OCI-LY3 (cell line): ENCODE data around the gene SERPINA4.

Experiments used
- H2AFZ ChIP-seq: fragments of 200-600, 300-600 bp; shearing (Covaris generic); 2 replicates; pipeline ENCODE4 v1.6.0; 2014; ENCODE audit warnings: antibody characterized with exemption, low read depth, low read length
- H3K27ac ChIP-seq: fragments of 200-600, 300-600 bp; sonication (generic); 2 replicates; pipeline ENCODE4 v1.5.1; 2014; ENCODE audit warnings: mild to moderate bottlenecking, low read length, moderate library complexity, mixed read lengths
- H3K27me3 ChIP-seq: fragments of 200-600, 300-600 bp; sonication (generic); 2 replicates; pipeline ENCODE4 v1.6.1; 2014; ENCODE audit warnings: low read depth, low read length, mixed read lengths
- H3K36me3 ChIP-seq: fragments of 200-600, 300-600 bp; sonication (generic); replicated peaks from 2 replicates; pipeline ENCODE3; 2014; ENCODE audit warnings: low read depth, low read length, mixed read lengths
- H3K4me1 ChIP-seq: fragments of 300-600, 200-600 bp; sonication (generic); 2 replicates; pipeline ENCODE4 v1.6.1; 2014; ENCODE audit warnings: low read length, mixed read lengths
- H3K4me2 ChIP-seq: fragments of 200-600, 300-600 bp; sonication (generic); 2 replicates; pipeline ENCODE4 v1.6.1; 2014; ENCODE audit warnings: low read length, mixed read lengths
- H3K4me3 ChIP-seq: fragments of 300-600, 200-600 bp; sonication (generic); 2 replicates; pipeline ENCODE4 v1.5.1; 2014; ENCODE audit warnings: antibody characterized with exemption, mild to moderate bottlenecking, low read length, moderate library complexity
- H3K79me2 ChIP-seq: fragments of 300-600, 200-600 bp; shearing (Covaris generic); 2 replicates; pipeline ENCODE4 v1.6.1; 2014; ENCODE audit warnings: mild to moderate bottlenecking, low read length, mixed read lengths
- H3K9ac ChIP-seq: fragments of 300-600, 200-600 bp; shearing (Covaris generic); 2 replicates; pipeline ENCODE4 v1.6.0; 2014; ENCODE audit warnings: mild to moderate bottlenecking, low read length, moderate library complexity
- H3K9me3 ChIP-seq: fragments of 200-600, 300-600 bp; shearing (Covaris generic); 2 replicates; pipeline ENCODE4 v1.6.1; 2014; ENCODE audit warnings: low read length, mixed read lengths; ENCODE audit not compliant: insufficient read depth
- H4K20me1 ChIP-seq: fragments of 200-600, 300-600 bp; sonication (generic); 2 replicates; pipeline ENCODE4 v1.6.1; 2016; ENCODE audit warnings: low read length, mixed read lengths; ENCODE audit not compliant: insufficient read depth
- CTCF ChIP-seq: fragments of 200-600, 300-600 bp; sonication (generic); IDR thresholded peaks from 2 replicates; pipeline ENCODE4 v1.5.1; 2014; ENCODE audit warnings: antibody characterized with exemption, low read length, low read depth
- EZH2phosphoT487 ChIP-seq: fragments of 200-600 bp; shearing (Covaris generic); IDR thresholded peaks from 2 replicates; pipeline ENCODE4 v1.6.1; 2018; ENCODE audit warnings: antibody characterized with exemption, mixed run types, low read depth

The SERPINA4 gene

DNA sequence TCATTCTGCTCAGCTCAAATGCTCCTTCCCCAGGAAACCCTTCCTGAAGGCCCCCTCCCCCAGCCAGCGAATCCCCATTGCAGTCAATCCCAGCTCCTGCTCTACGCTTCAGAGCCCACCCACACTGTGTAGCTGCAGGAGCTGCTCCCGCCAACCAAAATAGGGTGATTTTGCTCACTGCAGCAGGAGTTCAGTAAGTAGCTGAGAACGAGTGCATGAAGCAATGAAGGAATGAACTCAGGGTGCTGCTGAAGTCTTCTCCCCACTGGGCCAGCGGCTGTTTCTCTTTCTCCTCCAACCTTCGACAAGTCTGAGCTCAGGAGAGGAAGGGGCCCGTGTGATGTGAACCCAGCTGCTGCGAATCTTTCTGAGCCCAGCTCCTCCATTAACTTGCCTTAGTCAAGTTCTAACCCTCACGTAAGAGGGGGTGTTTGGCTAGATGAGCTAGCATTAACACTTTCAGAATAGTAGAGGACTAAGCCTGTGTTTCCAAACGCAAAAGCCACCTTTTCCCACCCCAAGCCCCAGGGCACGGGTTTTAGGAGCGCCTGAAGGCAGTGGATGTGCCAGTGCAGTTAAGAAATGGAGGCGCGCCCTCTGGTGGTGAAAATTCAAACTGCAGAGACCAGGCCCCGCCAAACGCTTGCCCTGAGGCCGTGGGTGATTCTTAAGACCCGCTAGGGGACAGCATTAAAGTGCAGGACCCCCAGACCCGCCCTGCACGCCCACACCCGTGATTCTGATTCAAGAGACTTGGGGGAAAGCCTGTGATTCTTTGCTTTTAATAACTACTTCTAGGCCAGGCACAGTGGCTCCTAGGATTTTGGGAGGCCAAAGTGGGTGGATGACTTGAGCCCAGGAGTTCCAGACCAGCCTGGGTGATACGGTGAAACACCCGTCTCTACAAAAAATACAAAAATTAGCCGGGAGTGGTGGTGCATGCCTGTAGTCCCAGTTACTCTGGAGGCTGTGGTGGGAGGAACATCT, 11.9 kb upstream of the SERPINA4 start:
- Histone ChIP-seq H3K4me1 (no peaks in the 10 kb centered on the region; the same call in 1 of the 2 replicates), H3K27me3 (peaks cover 8% of the 10 kb centered on the region; the same call in 1 of the 2 replicates), H3K9me3 (no peaks in the 10 kb centered on the region), H3K4me3 (no peak overlapping the region), H3K36me3 (no peaks in the 10 kb centered on the region), H3K79me2 (no peaks in the 10 kb centered on the region), H2AFZ (peak overlapping the region; percentile 32; the same call in 1 of the 2 replicates), H4K20me1 (no peaks in the 10 kb centered on the region), H3K9ac (no peak overlapping the region), H3K4me2 (peak overlapping the region; percentile 31), H3K27ac (no peak overlapping the region)
- TF ChIP-seq EZH2phosphoT487: no peak
- peak; percentile 91 for TF ChIP-seq CTCF

GRCh38 chr14:94550041-94550440, 11.2 kb upstream of the SERPINA4 start:
- H4K20me1 ChIP-seq: no peaks in the 10 kb centered on the region
- no peak overlapping the region for H2AFZ ChIP-seq
- no peaks in the 10 kb centered on the region for H3K9me3 ChIP-seq
- TF ChIP-seq CTCF (no peak), EZH2phosphoT487 (no peak)
- H3K9ac ChIP-seq: no peak overlapping the region
- H3K4me3 ChIP-seq: no peak overlapping the region
- no peaks in the 10 kb centered on the region for H3K79me2 ChIP-seq
- H3K27ac ChIP-seq: no peak overlapping the region
- no peaks in the 10 kb centered on the region for H3K36me3 ChIP-seq
- peaks cover 8% of the 10 kb centered on the region; the same call in 1 of the 2 replicates for H3K27me3 ChIP-seq
- no peaks in the 10 kb centered on the region; the same call in 1 of the 2 replicates for H3K4me1 ChIP-seq
- no peak overlapping the region for H3K4me2 ChIP-seq

- H2AFZ ChIP-seq: no peak overlapping the region
- H3K4me3 ChIP-seq: no peak overlapping the region
- H3K27me3 ChIP-seq: peaks cover 8% of the 10 kb centered on the region; the same call in 1 of the 2 replicates
- H3K9me3 ChIP-seq: no peaks in the 10 kb centered on the region
- no peak for TF ChIP-seq CTCF
- no peak for TF ChIP-seq EZH2phosphoT487
- H3K27ac ChIP-seq: no peak overlapping the region
- H3K36me3 ChIP-seq: no peaks in the 10 kb centered on the region
- H3K79me2 ChIP-seq: no peaks in the 10 kb centered on the region
- H3K4me1 ChIP-seq: no peaks in the 10 kb centered on the region
- no peak overlapping the region for H3K9ac ChIP-seq
- H4K20me1 ChIP-seq: no peaks in the 10 kb centered on the region
- no peak overlapping the region for H3K4me2 ChIP-seq
These were observed 5.3 kb upstream of the SERPINA4 start for GRCh38 chr14:94555991-94556390.

DNA sequence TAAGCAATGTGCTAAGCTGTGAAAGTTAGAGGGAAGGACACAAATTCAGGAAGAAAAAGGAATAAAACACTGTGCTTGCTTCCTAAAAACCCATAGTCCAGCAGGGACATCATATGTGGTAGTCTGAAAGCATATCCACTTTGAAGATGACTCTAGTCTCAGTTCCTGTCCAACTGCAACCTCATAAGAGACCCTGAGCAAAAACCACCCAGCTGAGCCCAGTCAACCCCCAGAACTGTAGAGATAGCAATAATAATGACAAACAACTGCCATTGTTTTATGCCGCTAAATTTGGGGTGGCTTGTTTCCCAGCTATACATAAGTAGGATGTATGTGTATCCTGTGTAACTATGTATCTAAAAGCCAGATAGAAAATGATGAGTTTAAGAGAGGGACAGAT, 3.9 kb upstream of the SERPINA4 start:
- Histone ChIP-seq H3K9ac (no peak overlapping the region), H2AFZ (no peak overlapping the region), H4K20me1 (no peaks in the 10 kb centered on the region), H3K9me3 (no peaks in the 10 kb centered on the region), H3K36me3 (no peaks in the 10 kb centered on the region), H3K27me3 (no peaks in the 10 kb centered on the region; the same call in 1 of the 2 replicates), H3K4me1 (no peaks in the 10 kb centered on the region), H3K4me2 (no peak overlapping the region), H3K4me3 (no peak overlapping the region), H3K27ac (no peak overlapping the region), H3K79me2 (no peaks in the 10 kb centered on the region)
- TF ChIP-seq CTCF: no peak
